ENCODE measurements around the gene APOBEC3B.
"Not testable (repeated sequence)": the region's sequence is repeated elsewhere in the genome, so short reads cannot be mapped to it uniquely, and the experiment has no call there.

APOBEC3B gene

GRCh38 chr22:39008271-39008850 is 26.2 kb downstream of the APOBEC3B start:
- peak in 1 of 2 donors; percentile 80 for DNase-seq

- DNase-seq, result no peak
These were observed 28.8 kb downstream of the APOBEC3B start for GRCh38 chr22:39010946-39011345.

- no peak for DNase-seq
These were observed 30.7 kb downstream of the APOBEC3B start for GRCh38 chr22:39012533-39013511.

GRCh38 chr22:39013561-39013941 is 31.4 kb downstream of the APOBEC3B start:
- DNase-seq, result not testable (repeated sequence)

- peak; percentile 38 to 79 for DNase-seq
These were observed 32.0 kb downstream of the APOBEC3B start, which contains the start of gene APOBEC3C for GRCh38 chr22:39013942-39014722. TSS of gene APOBEC3C (plus strand) at chr22:39014257. CDS start at chr22:39014363, 106 bp downstream.

- DNase-seq, result not testable (repeated sequence)
These were observed 32.6 kb downstream of the APOBEC3B start for GRCh38 chr22:39014723-39015121.

GRCh38 chr22:39016592-39016991 is 34.4 kb downstream of the APOBEC3B start:
- no peak for DNase-seq

GRCh38 chr22:39017596-39018365 is 35.6 kb downstream of the APOBEC3B start:
- no peak for DNase-seq

GRCh38 chr22:39020021-39020651 is 38.0 kb downstream of the APOBEC3B start:
- not testable (repeated sequence) for DNase-seq

GRCh38 chr22:39021552-39022250 is 39.6 kb downstream of the APOBEC3B start:
- no peak for DNase-seq

GRCh38 chr22:39024519-39025308 is 42.6 kb downstream of the APOBEC3B start:
- no peak for DNase-seq

GRCh38 chr22:39026509-39027150 is 44.5 kb downstream of the APOBEC3B start:
- DNase-seq, result no peak

- no peak for DNase-seq
These were observed 45.6 kb downstream of the APOBEC3B start for GRCh38 chr22:39027717-39028116.

- DNase-seq, result no peak
These were observed 46.1 kb downstream of the APOBEC3B start for GRCh38 chr22:39028281-39028680.

GRCh38 chr22:39029227-39029626 is 47.1 kb downstream of the APOBEC3B start:
- no peak for DNase-seq

GRCh38 chr22:39030705-39031104 is 48.6 kb downstream of the APOBEC3B start:
- no peak for DNase-seq

GRCh38 chr22:39031434-39032295 is 49.5 kb downstream of the APOBEC3B start:
- DNase-seq, result not testable (repeated sequence)

- not testable (repeated sequence) for DNase-seq
These were observed 54.9 kb downstream of the APOBEC3B start for GRCh38 chr22:39037071-39037470.
